Tibial nerve (tissue), 4 donors: Measurements from ENCODE around the gene MYOG. TPM values are rescaled to one million over a fixed set of nuclear protein-coding genes. Genes with fewer than 3 reads are reported as not detected.

Experiments used
- DNase-seq, 2 donors: peaks; one replicate each; pipeline ENCODE4 v3.0.0-alpha.2; 2019; ENCODE audit warnings: low spot score in 2 of 2
- H3K27ac ChIP-seq, 4 donors: fragments of 200-600 bp; sonication (generic) in 3 of 4; one replicate each; pipeline ENCODE4 v1.5.1; 2017 to 2019; ENCODE audit warnings: mild to moderate bottlenecking in 1 of 4
- H3K27me3 ChIP-seq, 2 donors: fragments of 200-600 bp; sonication (generic) in 1 of 2; one replicate each; pipeline versions ENCODE4 v1.5.1 to v1.6.0; 2017 to 2019
- H3K36me3 ChIP-seq, 3 donors: fragments of 200-600 bp; sonication (generic); one replicate each; pipeline ENCODE4 v1.5.1; 2018 to 2019
- H3K4me1 ChIP-seq, 4 donors: fragments of 200-600 bp; sonication (generic) in 3 of 4; one replicate each; pipeline ENCODE4 v1.5.1; 2017 to 2019
- H3K4me3 ChIP-seq, 4 donors: fragments of 200-600 bp; sonication (generic) in 3 of 4; one replicate each; pipeline ENCODE4 v1.5.1; 2017 to 2019; ENCODE audit warnings: mild to moderate bottlenecking in 1 of 4, moderate library complexity in 1 of 4
- H3K9me3 ChIP-seq, 4 donors: fragments of 200-600 bp; sonication (generic) in 3 of 4; one replicate each; pipeline ENCODE4 v1.5.1; 2017 to 2019
- EP300 ChIP-seq, 2 donors: sonication (generic); formaldehyde crosslinking; IDR thresholded peaks; one replicate each; pipeline ENCODE4 v1.6.1; 2017; ENCODE audit warnings: antibody characterized with exemption in 2 of 2, mild to moderate bottlenecking in 1 of 2
- POLR2A ChIP-seq, 2 donors: fragments of 450-650 bp; IDR thresholded peaks; one replicate each; pipeline ENCODE4 v1.6.1; 2017; ENCODE audit warnings: antibody characterized with exemption in 2 of 2, mild to moderate bottlenecking in 2 of 2, moderate library complexity in 2 of 2
- WGBS, 2 donors: methylation state at CpG; one replicate each; pipeline ENCODE4 v1.1.5; 2018; 5-methylcytosine and 5-hydroxymethylcytosine counted together
- total RNA-seq, 4 donors: library from RNA; depleted of rRNA; stranded (reverse); fragments of >200 nt; gene quantifications; one replicate each; pipeline ENCODE4 v1.1.0, GENCODE V29; 2016
- TF ChIP-seq, protein P1 (sequence below), 5 experiments: fragments of 200-600 bp in 3 of 5; fragments of 450-650 bp in 2 of 5; sonication (generic) in 3 of 5; IDR thresholded peaks; one replicate each; pipeline ENCODE4 v1.5.1; 2016 to 2019; ENCODE audit warnings: antibody characterized with exemption in 5 of 5, mild to moderate bottlenecking in 3 of 5, moderate library complexity in 2 of 5

Gene MYOG
- total RNA-seq, 4 donors from 2014 or later, result not detected

DNA sequence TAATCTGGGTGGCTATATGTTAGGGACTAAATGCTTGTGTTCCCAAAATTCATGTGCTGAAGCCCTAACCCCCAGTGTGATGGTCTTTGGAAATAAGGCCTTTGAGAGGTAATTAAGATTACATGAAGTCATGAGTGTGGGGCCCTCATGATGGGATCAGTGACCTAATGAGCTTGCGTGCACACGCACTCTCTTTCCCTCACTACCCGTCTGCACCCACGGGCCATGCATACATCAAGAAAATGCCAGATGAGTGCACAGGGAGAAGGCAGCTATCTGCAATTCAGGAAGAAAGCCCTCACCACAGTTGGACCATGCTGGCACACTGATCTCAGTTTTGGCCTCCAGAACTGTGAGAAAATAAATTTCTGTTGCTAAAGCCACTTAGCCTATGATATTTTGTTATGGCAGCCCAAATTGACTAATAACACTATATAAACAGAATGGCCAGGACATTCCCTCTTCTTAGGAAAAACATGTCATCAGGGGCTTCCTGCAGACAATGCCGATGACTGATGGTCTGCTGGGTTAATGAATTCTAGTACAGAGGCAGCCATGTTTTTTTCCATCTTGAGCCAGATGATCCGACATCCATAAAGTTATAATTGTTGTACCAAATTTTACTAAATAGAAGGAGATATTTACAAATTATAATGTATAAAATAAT, 18.1 kb upstream of the MYOG start:
- DNase-seq, result no peak
- Histone ChIP-seq H3K36me3 (no peaks in the 10 kb centered on the region), H3K4me1 (peaks cover 0 to 3% (median 0%) of the 10 kb centered on the region in 4 donors), H3K27ac (no peak overlapping the region), H3K27me3 (no peaks in the 10 kb centered on the region), H3K4me3 (no peak overlapping the region), H3K9me3 (peaks cover 0 to 5% (median 0%) of the 10 kb centered on the region in 4 donors)
- WGBS, 2 donors, result 84 to 90% methylated on average over 6 of the region's 6 CpGs
- TF ChIP-seq POLR2A (IDR thresholded peaks at IDR 0.05) (no peak), EP300 (IDR thresholded peaks at IDR 0.05) (no peak)
- TF ChIP-seq, protein P1, sequence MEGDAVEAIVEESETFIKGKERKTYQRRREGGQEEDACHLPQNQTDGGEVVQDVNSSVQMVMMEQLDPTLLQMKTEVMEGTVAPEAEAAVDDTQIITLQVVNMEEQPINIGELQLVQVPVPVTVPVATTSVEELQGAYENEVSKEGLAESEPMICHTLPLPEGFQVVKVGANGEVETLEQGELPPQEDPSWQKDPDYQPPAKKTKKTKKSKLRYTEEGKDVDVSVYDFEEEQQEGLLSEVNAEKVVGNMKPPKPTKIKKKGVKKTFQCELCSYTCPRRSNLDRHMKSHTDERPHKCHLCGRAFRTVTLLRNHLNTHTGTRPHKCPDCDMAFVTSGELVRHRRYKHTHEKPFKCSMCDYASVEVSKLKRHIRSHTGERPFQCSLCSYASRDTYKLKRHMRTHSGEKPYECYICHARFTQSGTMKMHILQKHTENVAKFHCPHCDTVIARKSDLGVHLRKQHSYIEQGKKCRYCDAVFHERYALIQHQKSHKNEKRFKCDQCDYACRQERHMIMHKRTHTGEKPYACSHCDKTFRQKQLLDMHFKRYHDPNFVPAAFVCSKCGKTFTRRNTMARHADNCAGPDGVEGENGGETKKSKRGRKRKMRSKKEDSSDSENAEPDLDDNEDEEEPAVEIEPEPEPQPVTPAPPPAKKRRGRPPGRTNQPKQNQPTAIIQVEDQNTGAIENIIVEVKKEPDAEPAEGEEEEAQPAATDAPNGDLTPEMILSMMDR (IDR thresholded peaks at IDR 0.05), result no peak

DNA sequence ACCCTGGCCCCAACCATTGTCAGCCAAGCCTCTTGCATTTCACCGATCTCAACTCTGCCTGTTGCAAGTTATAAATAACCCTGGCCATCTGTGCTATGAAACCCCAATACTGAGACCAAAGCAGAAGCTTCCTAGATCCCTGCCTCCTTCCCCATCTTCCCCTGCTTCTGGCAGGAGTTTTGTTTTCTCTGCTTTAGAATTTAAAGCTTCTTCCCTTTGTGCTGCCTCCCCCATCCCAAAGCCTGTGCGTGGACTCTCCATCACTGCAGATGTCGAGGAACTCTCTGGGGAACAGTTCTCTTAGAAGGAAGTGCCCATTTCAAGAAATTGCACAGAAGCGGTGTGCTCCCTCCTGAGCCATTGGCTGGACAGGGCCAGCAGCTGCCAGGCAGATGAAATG, 17.4 kb upstream of the MYOG start:
- Histone ChIP-seq H3K4me3 (no peak overlapping the region), H3K27ac (no peak overlapping the region), H3K27me3 (no peaks in the 10 kb centered on the region), H3K36me3 (no peaks in the 10 kb centered on the region), H3K9me3 (peaks cover 0 to 5% (median 0%) of the 10 kb centered on the region in 4 donors), H3K4me1 (peaks cover 0 to 3% (median 0%) of the 10 kb centered on the region in 4 donors)
- TF ChIP-seq, protein P1 (IDR thresholded peaks at IDR 0.05), result no peak
- no peak for TF ChIP-seq EP300 (IDR thresholded peaks at IDR 0.05)
- TF ChIP-seq POLR2A (IDR thresholded peaks at IDR 0.05), result no peak
- DNase-seq, result no peak
- WGBS, 2 donors, result 57 to 63% methylated on average over 4 of the region's 4 CpGs

DNA sequence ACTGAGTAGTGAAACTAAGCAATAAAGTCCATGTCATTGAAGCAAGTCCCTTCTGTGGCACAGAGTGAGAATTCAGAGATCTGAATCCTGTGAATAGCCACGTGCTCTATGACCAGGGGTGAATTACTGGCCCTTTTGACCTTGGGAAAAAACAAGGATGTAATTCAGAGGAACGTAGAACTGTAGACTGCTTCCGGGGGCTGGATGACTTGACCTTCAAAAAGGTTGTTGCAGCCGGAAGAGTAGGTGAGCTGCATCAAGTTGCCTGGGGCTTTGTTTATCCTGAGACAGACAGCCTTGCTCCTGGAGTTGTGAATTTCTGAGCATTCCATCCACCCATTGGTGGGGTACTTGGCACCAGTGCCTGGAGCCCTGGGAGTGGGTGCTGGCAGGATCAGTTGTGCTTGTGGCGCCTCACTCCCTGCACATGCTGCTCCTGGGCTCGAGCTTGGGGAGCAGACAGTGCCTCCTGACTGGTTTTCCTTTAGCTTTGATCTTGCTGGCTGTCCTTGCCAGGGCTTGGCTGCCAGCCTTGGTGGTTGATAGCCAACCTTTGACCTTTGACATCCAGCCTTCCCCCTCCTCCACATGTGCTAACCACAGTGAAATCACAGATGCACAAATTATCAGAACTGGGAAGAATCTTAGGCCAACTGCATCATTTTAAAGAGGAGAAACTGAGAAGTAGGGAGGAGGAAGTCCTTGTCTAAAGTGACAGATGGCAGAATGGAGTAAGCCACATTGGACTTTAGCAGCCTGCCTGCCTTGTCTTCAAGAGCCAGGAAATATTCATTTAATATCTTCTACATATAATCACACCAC, 16.2 kb upstream of the MYOG start:
- WGBS, 2 donors, result 50 to 51% methylated on average over 6 of the region's 6 CpGs
- Histone ChIP-seq H3K4me1 (peaks cover 0 to 3% (median 0%) of the 10 kb centered on the region in 4 donors), H3K27me3 (no peaks in the 10 kb centered on the region), H3K36me3 (no peaks in the 10 kb centered on the region), H3K9me3 (peaks cover 0 to 5% (median 0%) of the 10 kb centered on the region in 4 donors), H3K4me3 (no peak overlapping the region), H3K27ac (no peak overlapping the region)
- TF ChIP-seq POLR2A (IDR thresholded peaks at IDR 0.05) (no peak), EP300 (IDR thresholded peaks at IDR 0.05) (no peak)
- TF ChIP-seq, protein P1 (IDR thresholded peaks at IDR 0.05), result no peak
- no peak for DNase-seq

DNA sequence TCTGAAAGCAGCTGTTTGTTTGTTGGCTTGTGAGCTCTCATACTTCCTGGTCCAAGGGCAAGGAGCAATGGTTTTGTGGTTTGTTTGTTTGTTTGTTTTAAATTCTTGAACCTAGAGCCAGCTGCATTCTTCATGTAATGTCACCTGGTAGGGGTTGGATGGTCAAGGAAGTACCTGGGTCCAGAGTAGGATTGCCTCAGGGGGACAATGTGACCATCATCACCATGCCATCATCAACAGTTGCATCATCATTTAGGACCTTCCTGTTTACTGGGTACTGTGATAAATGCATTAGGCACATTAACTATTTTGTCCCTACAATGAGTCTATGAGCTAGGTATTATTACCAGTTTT, 14.7 kb upstream of the MYOG start:
- Histone ChIP-seq H3K4me1 (peaks cover 0 to 3% (median 0%) of the 10 kb centered on the region in 4 donors), H3K36me3 (no peaks in the 10 kb centered on the region), H3K27me3 (no peaks in the 10 kb centered on the region), H3K27ac (no peak overlapping the region), H3K4me3 (no peak overlapping the region), H3K9me3 (peaks cover 0 to 12% (median 2%) of the 10 kb centered on the region in 4 donors)
- TF ChIP-seq EP300 (IDR thresholded peaks at IDR 0.05) (no peak), POLR2A (IDR thresholded peaks at IDR 0.05) (no peak)
- no peak for DNase-seq

DNA sequence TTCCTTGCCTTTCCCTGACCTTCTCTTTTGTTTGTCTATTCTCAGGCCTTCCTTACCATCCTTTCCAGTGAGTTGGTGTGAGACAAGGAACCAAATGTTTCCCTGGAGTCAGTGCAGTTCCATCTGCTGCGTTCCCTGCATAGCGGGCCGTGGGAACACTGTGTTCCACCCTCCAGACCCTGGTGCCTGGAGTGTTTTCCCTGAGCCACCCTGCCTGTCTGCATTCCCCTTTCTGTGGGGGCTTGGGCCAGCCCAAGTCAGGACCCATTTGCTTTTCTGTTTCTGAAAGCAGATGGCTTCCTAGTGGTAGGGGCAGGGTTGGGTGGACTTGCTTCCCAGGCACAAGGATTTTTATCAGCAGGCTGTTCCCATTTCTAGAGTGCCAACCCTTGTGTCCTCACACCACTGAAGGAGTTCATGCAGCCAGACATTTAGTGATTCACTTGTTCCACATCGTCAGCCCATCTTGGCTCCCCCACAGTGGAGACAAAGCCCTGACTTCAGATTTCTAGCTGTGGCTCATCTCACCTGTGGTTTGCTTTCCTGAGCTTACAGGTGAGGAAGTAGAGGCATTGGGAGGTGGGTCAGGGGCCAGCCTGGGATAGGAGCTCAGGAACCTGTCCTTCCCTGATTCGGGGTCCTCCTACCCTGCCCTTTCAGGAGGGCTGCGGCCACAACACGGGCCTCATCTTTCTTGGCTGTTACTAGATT, 14.1 kb upstream of the MYOG start:
- Histone ChIP-seq H3K27me3 (no peaks in the 10 kb centered on the region), H3K36me3 (no peaks in the 10 kb centered on the region), H3K4me1 (peaks cover 0 to 3% (median 0%) of the 10 kb centered on the region in 4 donors), H3K27ac (no peak overlapping the region), H3K9me3 (peaks cover 0 to 16% (median 5%) of the 10 kb centered on the region in 4 donors), H3K4me3 (no peak overlapping the region)
- DNase-seq, result no peak
- WGBS, 2 donors, result 73% methylated on average over 7 of the region's 7 CpGs
- TF ChIP-seq POLR2A (IDR thresholded peaks at IDR 0.05), result no peak
- TF ChIP-seq, protein P1 (IDR thresholded peaks at IDR 0.05), result no peak
- TF ChIP-seq EP300 (IDR thresholded peaks at IDR 0.05), result no peak
